ENCODE measurements around the gene CYP46A1. TPM values are rescaled to one million over a fixed set of nuclear protein-coding genes. Genes with fewer than 3 reads are reported as not detected.

Gene CYP46A1
- total RNA-seq, 1 experiment from 2014 or later, result not detected

DNA sequence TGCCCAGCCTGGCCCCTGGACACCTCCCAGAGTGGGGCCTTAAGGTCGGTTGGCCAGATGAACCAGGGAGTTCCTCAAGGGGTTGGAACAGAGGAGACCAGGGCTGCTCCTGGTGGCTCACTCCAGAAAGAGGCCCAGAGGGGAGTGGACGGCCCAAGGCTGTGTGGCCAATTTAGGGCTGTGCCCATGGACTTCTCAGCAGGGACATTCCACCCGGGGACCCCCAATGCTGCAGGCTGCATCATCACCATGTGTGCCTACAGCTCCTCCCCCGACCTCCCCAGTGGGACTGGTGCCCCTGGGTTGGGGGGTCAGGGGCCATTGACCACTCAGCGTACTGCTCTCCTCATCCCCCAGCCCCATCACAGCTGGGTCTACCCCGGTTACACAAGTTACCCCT is 17.6 kb upstream of the CYP46A1 start:
- Histone ChIP-seq H2AFZ (no peak overlapping the region), H3K27ac (no peak overlapping the region), H3K27me3 (ENCODE audit: insufficient read depth, low read depth) (no peaks in the 10 kb centered on the region), H3K4me2 (no peak overlapping the region), H3K36me3 (ENCODE audit: low read depth) (no peaks in the 10 kb centered on the region), H3F3A (ENCODE audit: insufficient read depth, low read depth) (no peaks in the 10 kb centered on the region), H3K9me3 (ENCODE audit: insufficient read depth, low read depth) (no peaks in the 10 kb centered on the region), H3K4me3 (no peak overlapping the region), H3K79me2 (ENCODE audit: low read depth) (no peaks in the 10 kb centered on the region), H3K4me1 (replicated peaks; ENCODE audit: insufficient read depth) (no peaks in the 10 kb centered on the region), H3K9me2 (ENCODE audit: insufficient read depth) (no peaks in the 10 kb centered on the region), H4K20me1 (ENCODE audit: insufficient read depth) (no peaks in the 10 kb centered on the region)
- ChIA-PET CTCF (interaction anchor here (0.7 kb wide), 1 partner anchor 232 kb away, joined by 3 read pairs; no protein-coding TSS in a partner anchor), POLR2A (ENCODE audit: unreplicated experiment) (no interaction called here)
- no peak for TF ChIP-seq EZH2 (IDR thresholded peaks at IDR 0.05; ENCODE audit: low read depth)
- TF ChIP-seq, protein P1, sequence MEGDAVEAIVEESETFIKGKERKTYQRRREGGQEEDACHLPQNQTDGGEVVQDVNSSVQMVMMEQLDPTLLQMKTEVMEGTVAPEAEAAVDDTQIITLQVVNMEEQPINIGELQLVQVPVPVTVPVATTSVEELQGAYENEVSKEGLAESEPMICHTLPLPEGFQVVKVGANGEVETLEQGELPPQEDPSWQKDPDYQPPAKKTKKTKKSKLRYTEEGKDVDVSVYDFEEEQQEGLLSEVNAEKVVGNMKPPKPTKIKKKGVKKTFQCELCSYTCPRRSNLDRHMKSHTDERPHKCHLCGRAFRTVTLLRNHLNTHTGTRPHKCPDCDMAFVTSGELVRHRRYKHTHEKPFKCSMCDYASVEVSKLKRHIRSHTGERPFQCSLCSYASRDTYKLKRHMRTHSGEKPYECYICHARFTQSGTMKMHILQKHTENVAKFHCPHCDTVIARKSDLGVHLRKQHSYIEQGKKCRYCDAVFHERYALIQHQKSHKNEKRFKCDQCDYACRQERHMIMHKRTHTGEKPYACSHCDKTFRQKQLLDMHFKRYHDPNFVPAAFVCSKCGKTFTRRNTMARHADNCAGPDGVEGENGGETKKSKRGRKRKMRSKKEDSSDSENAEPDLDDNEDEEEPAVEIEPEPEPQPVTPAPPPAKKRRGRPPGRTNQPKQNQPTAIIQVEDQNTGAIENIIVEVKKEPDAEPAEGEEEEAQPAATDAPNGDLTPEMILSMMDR (conservative IDR thresholded peaks at IDR 0.05), result no peak
- BruUV-seq (replicated peaks), result no TSS peak
- DNase-seq, result no peak
- intact Hi-C loops (cut with micrococcal nuclease; ENCODE audit: unreplicated experiment), result no loop called here

DNA sequence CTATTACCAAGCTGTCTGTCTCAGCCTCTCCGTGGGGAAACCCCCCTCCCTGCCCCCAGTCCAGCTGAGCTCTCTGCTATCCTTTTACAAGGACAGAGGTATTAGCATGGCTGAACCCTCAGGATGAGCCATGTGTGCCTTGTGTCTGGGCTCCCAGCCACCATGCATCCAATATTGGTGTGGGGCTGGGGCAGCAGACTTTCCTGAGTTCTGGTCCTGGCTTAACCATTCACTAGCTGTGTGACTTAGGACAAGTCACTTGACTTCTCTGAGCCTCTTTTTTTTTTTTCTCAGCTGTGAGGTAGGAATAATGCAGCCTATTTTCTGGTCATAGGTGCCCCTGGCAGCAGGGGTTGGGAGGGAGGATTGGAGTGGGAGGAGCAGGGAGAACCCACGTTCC is 17.1 kb upstream of the CYP46A1 start:
- ChIA-PET CTCF (interaction anchor here (0.5 to 0.7 kb wide), 2 partner anchors 232 to 291 kb away, joined by 3 to 5 read pairs; no protein-coding TSS in a partner anchor), POLR2A (ENCODE audit: unreplicated experiment) (no interaction called here)
- Histone ChIP-seq H3K9me2 (ENCODE audit: insufficient read depth) (no peaks in the 10 kb centered on the region), H3K4me3 (no peak overlapping the region), H3F3A (ENCODE audit: insufficient read depth, low read depth) (no peaks in the 10 kb centered on the region), H3K4me1 (replicated peaks; ENCODE audit: insufficient read depth) (no peaks in the 10 kb centered on the region), H3K9me3 (ENCODE audit: insufficient read depth, low read depth) (no peaks in the 10 kb centered on the region), H3K4me2 (no peak overlapping the region), H3K27me3 (ENCODE audit: insufficient read depth, low read depth) (no peaks in the 10 kb centered on the region), H3K79me2 (ENCODE audit: low read depth) (no peaks in the 10 kb centered on the region), H3K36me3 (ENCODE audit: low read depth) (no peaks in the 10 kb centered on the region), H3K27ac (no peak overlapping the region), H4K20me1 (ENCODE audit: insufficient read depth) (no peaks in the 10 kb centered on the region), H2AFZ (no peak overlapping the region)
- no peak for DNase-seq
- no TSS peak for BruUV-seq (replicated peaks)
- TF ChIP-seq, protein P1 (conservative IDR thresholded peaks at IDR 0.05), result no peak
- TF ChIP-seq EZH2 (IDR thresholded peaks at IDR 0.05; ENCODE audit: low read depth), result no peak
- intact Hi-C loops (cut with micrococcal nuclease; ENCODE audit: unreplicated experiment), result no loop called here

DNA sequence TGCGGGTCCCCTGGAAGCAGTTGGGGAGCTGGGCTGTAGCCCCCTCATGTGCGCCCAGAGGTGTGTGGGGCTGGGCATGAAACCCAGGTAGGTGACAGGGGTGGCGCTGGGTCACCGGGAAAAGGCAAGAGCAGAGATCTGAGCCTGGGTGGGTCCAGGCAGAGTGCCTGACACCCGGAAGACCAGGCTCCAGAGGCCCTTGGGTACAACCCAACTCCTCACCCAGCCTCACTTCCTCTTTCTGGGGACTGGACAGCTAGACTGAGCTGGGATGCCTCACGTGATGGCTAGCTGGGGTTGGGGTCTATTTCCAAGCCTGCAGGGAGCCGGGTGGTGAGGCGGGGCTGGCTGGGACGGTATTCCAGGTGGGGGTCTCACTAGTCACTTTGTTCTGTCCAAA is 16.3 kb upstream of the CYP46A1 start:
- BruUV-seq (replicated peaks), result no TSS peak
- Histone ChIP-seq H3K9me2 (ENCODE audit: insufficient read depth) (no peaks in the 10 kb centered on the region), H3K4me3 (no peak overlapping the region), H3K79me2 (ENCODE audit: low read depth) (no peaks in the 10 kb centered on the region), H4K20me1 (ENCODE audit: insufficient read depth) (no peaks in the 10 kb centered on the region), H3K4me2 (no peak overlapping the region), H2AFZ (no peak overlapping the region), H3K4me1 (replicated peaks; ENCODE audit: insufficient read depth) (no peaks in the 10 kb centered on the region), H3K9me3 (ENCODE audit: insufficient read depth, low read depth) (no peaks in the 10 kb centered on the region), H3K36me3 (ENCODE audit: low read depth) (no peaks in the 10 kb centered on the region), H3K27ac (no peak overlapping the region), H3K27me3 (ENCODE audit: insufficient read depth, low read depth) (no peaks in the 10 kb centered on the region), H3F3A (ENCODE audit: insufficient read depth, low read depth) (no peaks in the 10 kb centered on the region)
- CTCF ChIA-PET, result no interaction called here
- DNase-seq, result no peak
- intact Hi-C loops (cut with micrococcal nuclease; ENCODE audit: unreplicated experiment), result no loop called here
- TF ChIP-seq, protein P1 (conservative IDR thresholded peaks at IDR 0.05), result no peak
- TF ChIP-seq EZH2 (IDR thresholded peaks at IDR 0.05; ENCODE audit: low read depth), result no peak
- POLR2A ChIA-PET (ENCODE audit: unreplicated experiment), result no interaction called here
